Smooth muscle cell (in vitro differentiated cells): ENCODE data around the gene KRTAP8-1. TPM values are rescaled to one million over a fixed set of nuclear protein-coding genes. Genes with fewer than 3 reads are reported as not detected.

Experiments used
- DNase-seq: peaks from one replicate; lab custom pipeline; 2025; ENCODE audit not compliant: unreplicated experiment; lab: John Stamatoyannopoulos, UW
- H2AFZ ChIP-seq: fragments of 200-600 bp; sonication (generic); 2 replicates; pipeline ENCODE4 v1.6.0; 2016; ENCODE audit warnings: antibody characterized with exemption, low read depth, mild to moderate bottlenecking
- H3F3A ChIP-seq: fragments of 200-600 bp; sonication (generic); 2 replicates; pipeline ENCODE4 v1.6.0; 2017; ENCODE audit warnings: antibody characterized with exemption, low read depth
- H3K27ac ChIP-seq: fragments of 200-600 bp; sonication (generic); 2 replicates; pipeline ENCODE4 v1.5.1; 2016; ENCODE audit warnings: low read depth, mild to moderate bottlenecking
- H3K27me3 ChIP-seq: fragments of 200-600 bp; sonication (generic); 2 replicates; pipeline ENCODE4 v1.6.1; 2016; ENCODE audit warnings: low read depth, mild to moderate bottlenecking
- H3K36me3 ChIP-seq: fragments of 200-600 bp; sonication (generic); 2 replicates; pipeline ENCODE4 v1.5.1; 2016; ENCODE audit warnings: low read depth
- H3K4me1 ChIP-seq: fragments of 200-600 bp; sonication (generic); 2 replicates; pipeline ENCODE4 v1.5.1; 2016; ENCODE audit warnings: low read depth
- H3K4me2 ChIP-seq: fragments of 200-600 bp; sonication (generic); 2 replicates; pipeline ENCODE4 v1.6.0; 2016; ENCODE audit warnings: mild to moderate bottlenecking
- H3K4me3 ChIP-seq: fragments of 200-600 bp; sonication (generic); 2 replicates; pipeline ENCODE4 v1.5.1; 2016; ENCODE audit warnings: mild to moderate bottlenecking
- H3K79me2 ChIP-seq: fragments of 200-600 bp; sonication (generic); 2 replicates; pipeline ENCODE4 v1.6.0; 2016; ENCODE audit warnings: low read depth, mild to moderate bottlenecking
- H3K9ac ChIP-seq: fragments of 200-600 bp; sonication (generic); 2 replicates; pipeline ENCODE4 v1.6.0; 2016; ENCODE audit warnings: low read depth
- H3K9me3 ChIP-seq: fragments of 200-600 bp; sonication (generic); replicated peaks from 2 replicates; pipeline ENCODE4 v1.5.1; 2016; ENCODE audit warnings: low read depth
- H4K20me1 ChIP-seq: fragments of 200-600 bp; sonication (generic); 2 replicates; pipeline ENCODE4 v1.6.0; 2016; ENCODE audit warnings: low read depth
- CTCF ChIP-seq: fragments of 200-600 bp; sonication (generic); IDR thresholded peaks from 2 replicates; pipeline ENCODE4 v1.5.1; 2017; ENCODE audit warnings: borderline replicate concordance, mild to moderate bottlenecking, antibody characterized with exemption; ENCODE audit not compliant: insufficient read depth, poor library complexity, severe bottlenecking
- WGBS: methylation state at CpG from one replicate; pipeline ENCODE4 v1.1.7; 2016; ENCODE audit warnings: low lambda C conversion rate; 5-methylcytosine and 5-hydroxymethylcytosine counted together
- polyA plus RNA-seq: library from polyadenylated mRNA; unstranded; fragments of >200 nt; fragmentation: Nextera tagmentation; extraction: Ambion mirVana; gene quantifications from 2 replicates; pipeline ENCODE4 v1.2.1, GENCODE V29; 2016
- total RNA-seq: library from RNA; depleted of rRNA; stranded (reverse); fragments of >200 nt; gene quantifications from 2 replicates; pipeline ENCODE4 v1.2.3, GENCODE V29; 2014

The KRTAP8-1 gene, protein sequence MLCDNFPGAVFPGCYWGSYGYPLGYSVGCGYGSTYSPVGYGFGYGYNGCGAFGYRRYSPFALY
- total RNA-seq (not detected in 2 replicates), polyA plus RNA-seq (not detected in 2 replicates)

GRCh38 chr21:30813174-30813573 is at the start of gene KRTAP8-1:
KRTAP8-1 (minus strand) TSS chr21:30813274; CDS start chr21:30813220, 54 bp downstream.
- H3K36me3 ChIP-seq = no peaks in the 10 kb centered on the region
- no peaks in the 10 kb centered on the region for H3K27me3 ChIP-seq
- H3K9ac ChIP-seq = no peak within 1 kb of the TSS
- H3K27ac ChIP-seq = no peak within 1 kb of the TSS
- no peak within 1 kb of the TSS for H3K4me3 ChIP-seq
- H3K9me3 ChIP-seq = no peaks in the 10 kb centered on the region
- DNase-seq = no peak
- 79% methylated on average over 5 of the region's 5 CpGs for WGBS
- H3K4me1 ChIP-seq = no peaks in the 10 kb centered on the region
- H4K20me1 ChIP-seq = no peaks in the 10 kb centered on the region
- H3K4me2 ChIP-seq = no peak within 1 kb of the TSS
- H3K79me2 ChIP-seq = no peaks in the 10 kb centered on the region
- H3F3A ChIP-seq = no peaks in the 10 kb centered on the region
- TF ChIP-seq CTCF = no peak
- H2AFZ ChIP-seq = no peak within 1 kb of the TSS

DNA sequence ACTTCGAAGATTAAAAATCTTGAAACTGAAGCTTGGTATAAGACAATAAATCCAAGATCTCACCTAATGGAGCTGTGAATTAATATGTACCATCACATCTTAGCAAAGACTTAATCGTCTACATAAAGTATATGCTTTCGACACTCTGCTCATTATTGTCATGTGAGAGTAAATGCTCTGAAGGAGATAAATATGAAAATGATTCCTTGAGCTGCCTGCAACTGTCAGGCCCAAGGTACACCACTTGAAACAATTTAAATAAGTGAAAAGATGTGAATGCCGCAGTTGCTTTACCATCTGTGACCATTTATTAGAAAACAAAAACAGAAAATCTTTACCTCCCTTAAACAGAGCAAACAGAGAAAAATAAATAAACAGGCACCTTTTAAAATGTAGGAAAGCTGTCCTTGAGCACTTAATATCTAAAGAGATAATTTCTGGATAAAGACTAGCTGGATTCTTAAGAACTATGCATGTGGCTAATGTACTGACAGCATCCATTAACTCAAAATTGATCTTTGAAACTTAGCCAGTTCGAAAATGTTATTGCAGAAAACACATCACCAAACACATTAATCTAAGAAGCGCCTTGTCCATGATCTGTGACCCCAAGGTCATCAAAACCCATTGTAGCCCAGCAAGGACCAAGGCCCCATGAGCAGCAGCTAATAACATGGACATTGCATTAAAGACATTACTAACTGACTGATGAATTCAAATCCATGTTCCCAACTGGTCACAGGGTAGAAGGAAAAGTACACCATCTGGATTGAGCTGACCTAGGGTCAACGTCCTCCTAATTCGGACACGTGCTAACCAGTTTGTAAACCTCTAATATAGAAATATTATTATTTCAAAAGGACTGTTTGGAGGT is 34.8 kb upstream of the KRTAP8-1 start:
- Histone ChIP-seq H3K9ac (no peak overlapping the region), H3K79me2 (no peaks in the 10 kb centered on the region), H2AFZ (no peak overlapping the region), H3K27me3 (no peaks in the 10 kb centered on the region), H3K4me3 (no peak overlapping the region), H3K9me3 (no peaks in the 10 kb centered on the region), H3F3A (no peaks in the 10 kb centered on the region), H3K4me1 (no peaks in the 10 kb centered on the region), H3K27ac (no peak overlapping the region), H4K20me1 (no peaks in the 10 kb centered on the region), H3K4me2 (no peak overlapping the region), H3K36me3 (no peaks in the 10 kb centered on the region)
- no peak for DNase-seq
- 85% methylated on average over 9 of the region's 9 CpGs for WGBS
- TF ChIP-seq CTCF = no peak

DNA sequence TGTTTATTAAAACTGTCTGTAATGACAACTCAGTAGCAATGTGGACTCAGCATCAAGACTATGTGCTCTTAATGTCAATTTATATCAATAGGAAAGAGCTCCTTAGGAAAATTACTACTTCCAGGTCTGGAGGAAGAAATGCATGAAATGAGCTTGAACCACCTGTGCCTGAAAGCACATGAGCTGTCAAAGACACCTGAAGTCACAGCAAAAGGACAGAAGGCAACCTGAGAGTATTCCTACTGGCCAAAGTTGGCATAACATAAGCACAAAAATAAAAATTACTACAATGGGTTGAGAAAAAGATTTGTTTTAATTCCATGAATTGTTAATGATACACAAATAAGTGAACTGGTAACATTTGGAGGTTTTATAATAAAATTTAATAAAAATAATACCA is 29.9 kb upstream of the KRTAP8-1 start:
- no peak for DNase-seq
- no peak overlapping the region for H3K27ac ChIP-seq
- no peaks in the 10 kb centered on the region for H4K20me1 ChIP-seq
- no peak overlapping the region for H3K4me2 ChIP-seq
- peak; percentile 10 for TF ChIP-seq CTCF
- H3K27me3 ChIP-seq = no peaks in the 10 kb centered on the region
- H2AFZ ChIP-seq = no peak overlapping the region
- no peaks in the 10 kb centered on the region for H3K79me2 ChIP-seq
- H3K4me3 ChIP-seq = no peak overlapping the region
- H3K36me3 ChIP-seq = no peaks in the 10 kb centered on the region
- H3K9ac ChIP-seq = no peak overlapping the region
- no peaks in the 10 kb centered on the region for H3K9me3 ChIP-seq
- H3F3A ChIP-seq = no peaks in the 10 kb centered on the region
- no peaks in the 10 kb centered on the region for H3K4me1 ChIP-seq
